Heart right ventricle (tissue), 16 donors: ENCODE measurements around the gene RCAN1. TPM values are rescaled to one million over a fixed set of nuclear protein-coding genes. Genes with fewer than 3 reads are reported as not detected.
A peak's percentile ranks its signal among the peaks of the same experiment; 100 is the strongest.

Experiments used
- ATAC-seq, 8 donors: fragments of 200-7000 bp; cut with Tn5 transposase; one replicate each; pipeline ENCODE4 v1.9.1; 2020; ENCODE audit warnings: mild to moderate bottlenecking in 8 of 8, moderate library complexity in 8 of 8, moderate number of reproducible peaks in 1 of 8
- DNase-seq, 2 donors: peaks; one replicate each; pipeline ENCODE4 v3.0.0-alpha.2; 2020
- H3K27ac ChIP-seq, 10 donors: fragments of 200-600 bp; sonication (generic) in 2 of 10; one replicate each; pipeline versions ENCODE4 v1.5.0 to v1.8.0; 2020 to 2022; ENCODE audit warnings: mild to moderate bottlenecking in 3 of 10
- H3K27me3 ChIP-seq, 7 donors: fragments of 200-600 bp; one replicate each; pipeline ENCODE4 v1.8.0; 2021 to 2022; ENCODE audit warnings: mild to moderate bottlenecking in 2 of 7
- H3K36me3 ChIP-seq, 9 donors: fragments of 200-600 bp; sonication (generic) in 1 of 9; one replicate each; pipeline versions ENCODE4 v1.5.0 to v1.8.0; 2020 to 2022; ENCODE audit warnings: mild to moderate bottlenecking in 2 of 9
- H3K4me1 ChIP-seq, 9 donors: fragments of 200-600 bp; sonication (generic) in 1 of 9; one replicate each; pipeline versions ENCODE4 v1.5.0 to v1.8.0; 2020 to 2022; ENCODE audit warnings: mild to moderate bottlenecking in 4 of 9
- H3K4me3 ChIP-seq, 10 donors: fragments of 200-600 bp; sonication (generic) in 2 of 10; one replicate each; pipeline versions ENCODE4 v1.5.0 to v1.8.0; 2020 to 2022; ENCODE audit warnings: mild to moderate bottlenecking in 7 of 10, moderate library complexity in 2 of 10
- H3K9me3 ChIP-seq, 11 donors: fragments of 200-600 bp in 10 of 11; sonication (generic) in 2 of 11; one replicate each; pipeline versions ENCODE4 v1.5.0 to v1.8.0; 2013 to 2022; ENCODE audit warnings: mild to moderate bottlenecking in 2 of 11, control low read depth in 1 of 11, moderate library complexity in 1 of 11
- WGBS, 2 donors: extraction: QIAGEN DNeasy Blood & Tissue Kit; methylation state at CpG; one replicate each; pipeline ENCODE4 v1.1.7; 2013; ENCODE audit warnings: inconsistent platforms in 1 of 2; 5-methylcytosine and 5-hydroxymethylcytosine counted together
- intact Hi-C, 10 donors: fragments of 100-400 bp; cut with DNase I; formaldehyde crosslinking; loops; one replicate each; pipeline versions ENCODE4 v1.11.1 to v1.14.2; 2022
- polyA plus RNA-seq, 2 donors: library from polyadenylated mRNA; stranded (reverse); fragments of 200-250 nt; gene quantifications; one replicate each; pipeline ENCODE4 v1.2.3, GENCODE V29; 2013
- total RNA-seq, 10 donors: library from RNA; stranded (reverse); fragmentation: NEBNext Ultra II Directional in 3 of 10; extraction: Animal tissue kit (Norgen Biotek cat#: 25700) in 3 of 10; gene quantifications; one replicate each; pipeline versions ENCODE4 v1.2.1 to v1.2.4, GENCODE V29; 2021 to 2023
- TF ChIP-seq, protein P1 (sequence below), 9 donors: fragments of 200-600 bp; sonication (generic) in 2 of 9; IDR thresholded peaks; one replicate each; pipeline versions ENCODE4 v1.5.0 to v1.8.0; 2021 to 2022; ENCODE audit warnings: antibody characterized with exemption in 9 of 9, mild to moderate bottlenecking in 5 of 9, moderate library complexity in 1 of 9
- donor health status: Arrhythmogenic right ventricular cardiomyopathy.
- donor health status: ischemic (EF 13 %, LVEDD 7.1; RV severe dilation, severe dysfunction).
- donor health status: healthy with polysubstance abuse.
- donor health status: DM: no; HTN: yes; CAD: no.
- donor health status: DM: no; HTN: no; CAD: no.
- donor health status: ischemic (EF 25% LVEDD 6.9; RV normal size, moderate dysfunction).
- donor health status: ischemic (EF 25% LVEDD 5.7; RV mildly dilated, moderate dysfunction).
- donor health status: healthy.
- donor health status: DM: yes; HTN: yes; CAD: no.
- donor health status: Ischemic cardiomyopathy.
- donor health status: ischemic (EF 35%, LVEDD 5.7; RV mildly dilated, moderate dysfunction).
- donor health status: nonischemic (EF 11% LVEDD 7.7; RV severe dilation, severe dysfunction).
- donor health status: DM: yes; HTN: yes; CAD: no.
- donor health status: PGD.
- donor health status: ischemic (EF 29% LVEDD 5.4; RV normal size, mild dysfunction).
- donor health status: nonischemic (EF 23%, LVEDD 6.1; RV moderate dilation, normal function).

The RCAN1 gene
- total and polyA plus RNA-seq, 12 donors: 24.1 to 389 (median 60.1) TPM

DNA sequence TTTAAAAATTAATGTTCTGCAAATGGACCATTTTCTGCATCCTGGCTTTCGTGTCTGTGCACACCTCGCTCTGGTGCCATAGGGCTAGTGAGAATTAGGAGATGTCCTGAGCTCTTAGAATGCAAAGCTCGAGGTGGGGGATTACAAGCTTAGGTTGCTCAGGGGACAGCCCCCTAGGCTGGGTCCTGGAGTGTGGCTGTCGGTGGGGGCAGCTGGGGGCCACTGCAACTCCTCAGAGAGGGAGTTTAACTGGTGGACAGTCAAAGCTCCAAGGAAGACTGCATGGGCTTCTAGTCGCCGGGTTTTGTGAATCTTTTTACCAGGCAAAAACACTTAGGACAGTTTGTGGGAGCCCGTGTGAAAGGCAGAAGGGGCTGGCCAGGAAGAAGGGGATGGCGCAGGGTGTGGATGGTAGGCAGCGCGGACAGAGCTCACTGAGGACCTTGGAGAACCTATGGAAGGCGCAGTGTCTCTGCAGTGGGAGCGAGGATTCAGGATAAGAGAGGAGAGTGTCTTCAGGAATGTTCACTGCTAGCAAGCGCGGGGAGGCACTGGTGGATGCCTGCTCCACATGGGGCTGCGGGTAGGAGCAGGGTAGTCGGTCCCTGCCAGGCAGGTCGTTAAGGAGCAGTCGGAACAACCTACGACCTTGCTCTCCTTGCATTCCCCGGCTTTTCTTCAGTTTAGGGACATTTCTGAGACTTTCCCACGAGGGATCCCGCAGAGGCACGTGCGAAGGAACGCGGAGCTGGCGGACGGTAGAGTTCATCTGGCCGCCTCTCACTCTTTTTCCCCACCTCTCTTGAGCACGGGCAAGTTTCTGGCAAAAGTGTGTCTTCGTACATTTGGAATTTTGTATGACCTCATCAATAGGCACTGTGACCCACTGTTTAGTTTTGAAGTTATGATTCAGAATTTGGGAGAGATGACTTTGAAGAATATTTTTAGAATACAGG lies 90.0 kb downstream of the RCAN1 start:
- peak in 5 of 8 donors; percentile 17 to 42 (median 25) for ATAC-seq
- intact Hi-C loops: loop anchor here in 6 of 10 donors (5.0 kb wide), 4 partner anchors 52 to 77 kb away; no protein-coding TSS in a partner anchor
- no peaks in the 10 kb centered on the region for H3K27me3 ChIP-seq

DNA sequence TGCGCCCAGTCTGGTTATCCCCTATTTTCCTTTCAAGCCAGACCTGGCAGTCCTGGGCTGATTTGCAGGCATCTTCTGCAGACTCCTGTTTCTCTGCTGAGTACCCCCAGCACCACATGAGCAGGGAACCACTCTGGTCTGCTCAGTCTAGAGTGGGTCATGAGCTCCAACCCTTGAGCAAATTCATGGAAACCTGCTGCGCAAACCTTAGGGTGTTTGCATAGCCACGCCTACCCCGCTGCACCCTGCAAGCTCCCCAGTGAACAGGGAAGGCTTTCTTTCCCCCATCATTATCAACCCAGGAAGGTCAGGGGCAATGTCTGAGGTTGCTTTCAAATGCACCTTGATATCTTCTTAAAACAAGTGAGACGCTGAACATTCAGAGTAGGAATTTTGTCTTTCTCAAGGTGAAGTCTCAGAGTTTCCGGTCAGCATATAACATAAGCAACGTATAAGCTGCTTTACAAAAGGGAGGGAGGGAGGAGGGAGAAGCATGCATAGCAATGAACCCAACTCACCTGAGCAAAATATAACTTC lies 91.8 kb downstream of the RCAN1 start:
- Histone ChIP-seq H3K4me1 (peaks cover 7 to 93% (median 55%) of the 10 kb centered on the region in 9 donors), H3K27ac (peak overlapping the region in 4 of 10 donors; percentile 37 to 84 (median 47)), H3K9me3 (peaks cover 0 to 6% (median 0%) of the 10 kb centered on the region in 11 donors), H3K27me3 (no peaks in the 10 kb centered on the region), H3K36me3 (peaks cover 0 to 58% (median 16%) of the 10 kb centered on the region in 9 donors), H3K4me3 (no peak overlapping the region)
- ATAC-seq (no peak), DNase-seq (no peak)
- TF ChIP-seq, protein P1, sequence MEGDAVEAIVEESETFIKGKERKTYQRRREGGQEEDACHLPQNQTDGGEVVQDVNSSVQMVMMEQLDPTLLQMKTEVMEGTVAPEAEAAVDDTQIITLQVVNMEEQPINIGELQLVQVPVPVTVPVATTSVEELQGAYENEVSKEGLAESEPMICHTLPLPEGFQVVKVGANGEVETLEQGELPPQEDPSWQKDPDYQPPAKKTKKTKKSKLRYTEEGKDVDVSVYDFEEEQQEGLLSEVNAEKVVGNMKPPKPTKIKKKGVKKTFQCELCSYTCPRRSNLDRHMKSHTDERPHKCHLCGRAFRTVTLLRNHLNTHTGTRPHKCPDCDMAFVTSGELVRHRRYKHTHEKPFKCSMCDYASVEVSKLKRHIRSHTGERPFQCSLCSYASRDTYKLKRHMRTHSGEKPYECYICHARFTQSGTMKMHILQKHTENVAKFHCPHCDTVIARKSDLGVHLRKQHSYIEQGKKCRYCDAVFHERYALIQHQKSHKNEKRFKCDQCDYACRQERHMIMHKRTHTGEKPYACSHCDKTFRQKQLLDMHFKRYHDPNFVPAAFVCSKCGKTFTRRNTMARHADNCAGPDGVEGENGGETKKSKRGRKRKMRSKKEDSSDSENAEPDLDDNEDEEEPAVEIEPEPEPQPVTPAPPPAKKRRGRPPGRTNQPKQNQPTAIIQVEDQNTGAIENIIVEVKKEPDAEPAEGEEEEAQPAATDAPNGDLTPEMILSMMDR (IDR thresholded peaks at IDR 0.05): no peak
- WGBS, 2 donors: 96% methylated on average over 7 of the region's 7 CpGs
- intact Hi-C loops: loop anchor here in 4 of 10 donors (5.0 kb wide), 2 partner anchors 69 to 79 kb away; no protein-coding TSS in a partner anchor

More for the DNA sequence above, 90.0 kb downstream of the RCAN1 start:
- H3K9me3 ChIP-seq: peaks cover 0 to 12% (median 0%) of the 10 kb centered on the region in 11 donors
- TF ChIP-seq, protein P1 (IDR thresholded peaks at IDR 0.05): no peak
- DNase-seq: no peak
- H3K36me3 ChIP-seq: peaks cover 0 to 39% (median 10%) of the 10 kb centered on the region in 9 donors
- peak overlapping the region in 9 of 10 donors; percentile 9 to 97 (median 93) for H3K27ac ChIP-seq
- H3K4me1 ChIP-seq: peaks cover 7 to 84% (median 55%) of the 10 kb centered on the region in 9 donors
- peak overlapping the region in 9 of 10 donors; percentile 27 to 63 (median 57) for H3K4me3 ChIP-seq
- WGBS, 2 donors: 35 to 36% methylated on average over 31 of the region's 31 CpGs

DNA sequence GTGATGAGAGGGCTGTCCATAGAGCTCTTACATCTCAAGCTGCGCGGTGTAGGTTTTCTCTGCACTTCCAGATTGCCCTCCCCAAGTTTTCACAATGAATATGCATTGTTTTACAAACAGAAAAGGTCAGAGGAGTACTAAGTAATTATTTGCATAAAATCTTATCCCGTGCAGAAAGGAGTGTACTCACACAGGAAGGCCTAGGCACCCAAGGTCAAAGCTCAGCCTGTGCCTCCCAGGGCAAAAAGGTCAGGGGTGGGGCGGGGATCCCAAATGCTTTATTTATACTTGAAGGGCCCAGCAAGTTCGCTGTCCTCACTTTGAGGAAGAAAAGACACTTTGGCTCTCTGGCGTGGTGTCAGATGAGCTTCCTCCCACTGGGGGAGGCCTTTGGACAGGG lies 92.6 kb downstream of the RCAN1 start:
- no peaks in the 10 kb centered on the region for H3K9me3 ChIP-seq
- no peaks in the 10 kb centered on the region for H3K27me3 ChIP-seq
- no peak for ATAC-seq
- H3K27ac ChIP-seq: peak overlapping the region in 6 of 10 donors; percentile 37 to 84 (median 44)
- no peak overlapping the region for H3K4me3 ChIP-seq
- H3K36me3 ChIP-seq: peaks cover 0 to 66% (median 16%) of the 10 kb centered on the region in 9 donors
- H3K4me1 ChIP-seq: peaks cover 7 to 93% (median 50%) of the 10 kb centered on the region in 9 donors
- 68 to 75% methylated on average over 6 of the region's 6 CpGs for WGBS, 2 donors
- intact Hi-C loops: loop anchor here in 4 of 10 donors (5.0 kb wide), 2 partner anchors 70 to 80 kb away; no protein-coding TSS in a partner anchor
- TF ChIP-seq, protein P1 (IDR thresholded peaks at IDR 0.05): no peak
- DNase-seq: no peak

DNA sequence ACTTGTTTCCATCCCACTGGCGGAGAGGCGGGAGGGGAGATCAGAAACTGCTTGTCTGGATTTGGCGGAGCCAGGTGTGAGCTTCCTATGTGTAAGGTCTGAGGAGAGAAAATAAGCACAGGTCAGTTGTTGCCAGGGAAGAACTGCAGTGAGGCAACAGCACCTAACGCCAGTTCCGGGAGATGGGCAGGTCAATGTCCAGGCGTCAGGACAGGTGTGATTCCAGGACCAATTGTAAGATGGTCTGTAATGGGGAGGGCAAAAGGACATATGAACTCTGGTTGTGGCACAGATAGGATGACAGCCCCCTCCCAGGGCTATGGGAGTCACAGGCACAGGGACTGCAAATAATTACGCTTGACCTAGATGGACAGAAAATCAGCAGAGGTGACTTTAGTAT lies 93.4 kb downstream of the RCAN1 start:
- peak overlapping the region in 4 of 10 donors; percentile 37 to 84 (median 44) for H3K27ac ChIP-seq
- DNase-seq (no peak), ATAC-seq (no peak)
- TF ChIP-seq, protein P1 (IDR thresholded peaks at IDR 0.05): no peak
- peaks cover 7 to 88% (median 45%) of the 10 kb centered on the region in 9 donors for H3K4me1 ChIP-seq
- peaks cover 0 to 73% (median 16%) of the 10 kb centered on the region in 9 donors for H3K36me3 ChIP-seq
- 97 to 99% methylated on average over 7 of the region's 7 CpGs for WGBS, 2 donors
- H3K27me3 ChIP-seq: no peaks in the 10 kb centered on the region
- intact Hi-C loops: loop anchor here in 4 of 10 donors (5.0 kb wide), 2 partner anchors 71 to 81 kb away; no protein-coding TSS in a partner anchor
- no peaks in the 10 kb centered on the region for H3K9me3 ChIP-seq
- no peak overlapping the region for H3K4me3 ChIP-seq
